Esophagus squamous epithelium (tissue), 5 donors: ENCODE data around the gene NOL4. TPM values are rescaled to one million over a fixed set of nuclear protein-coding genes. Genes with fewer than 3 reads are reported as not detected.
A peak's percentile ranks its signal among the peaks of the same experiment; 100 is the strongest.
"Not testable (repeated sequence)": the region's sequence is repeated elsewhere in the genome, so short reads cannot be mapped to it uniquely, and the experiment has no call there.

Experiments
- DNase-seq: peaks from one replicate; lab custom pipeline; 2025; lab: John Stamatoyannopoulos, UW
- H3K27ac ChIP-seq, 4 donors: fragments of 200-600 bp; sonication (generic); one replicate each; pipeline ENCODE4 v1.5.1; 2016 to 2019; ENCODE audit warnings: mild to moderate bottlenecking in 1 of 4
- H3K27me3 ChIP-seq, 4 donors: fragments of 200-600 bp; sonication (generic); 1 replicate in 3 of 4; 2 replicates in 1 of 4; pipeline versions ENCODE4 v1.5.1 to v1.6.0; 2017 to 2021; ENCODE audit warnings: antibody characterized with exemption in 1 of 4
- H3K36me3 ChIP-seq, 3 donors: fragments of 200-600 bp; sonication (generic); one replicate each; pipeline ENCODE4 v1.5.1; 2016 to 2019
- H3K4me1 ChIP-seq, 3 donors: fragments of 200-600 bp; sonication (generic); one replicate each; pipeline ENCODE4 v1.5.1; 2017 to 2019
- H3K4me3 ChIP-seq, 4 donors: fragments of 200-600 bp; sonication (generic); 1 replicate in 3 of 4; 2 replicates in 1 of 4; pipeline ENCODE4 v1.5.1; 2016 to 2019; ENCODE audit warnings: mild to moderate bottlenecking in 2 of 4, moderate library complexity in 1 of 4
- H3K9me3 ChIP-seq, 3 donors: fragments of 200-600 bp; sonication (generic); one replicate each; pipeline ENCODE4 v1.5.1; 2016 to 2019
- POLR2A ChIP-seq, 4 donors: fragments of 450-650 bp; IDR thresholded peaks; one replicate each; pipeline ENCODE4 v1.6.1; 2017; ENCODE audit warnings: antibody characterized with exemption in 4 of 4, mild to moderate bottlenecking in 4 of 4, moderate library complexity in 3 of 4
- WGBS, 2 donors: methylation state at CpG; one replicate each; pipeline ENCODE4 v1.1.5; 2018; 5-methylcytosine and 5-hydroxymethylcytosine counted together
- intact Hi-C: fragments of 100-400 bp; cut with DNase I; formaldehyde crosslinking; loops from one replicate; pipeline ENCODE4 v1.15.0; 2022
- total RNA-seq, 4 donors: library from RNA; depleted of rRNA; stranded (reverse); fragments of >200 nt; gene quantifications; one replicate each; pipeline ENCODE4 v1.1.0, GENCODE V29; 2016
- TF ChIP-seq, protein P1 (sequence below), 6 experiments: fragments of 450-650 bp in 4 of 6; fragments of 200-600 bp in 2 of 6; sonication (generic) in 2 of 6; IDR thresholded peaks; one replicate each; pipeline ENCODE4 v1.5.1; 2016 to 2019; ENCODE audit warnings: antibody characterized with exemption in 6 of 6, mild to moderate bottlenecking in 4 of 6, moderate library complexity in 4 of 6
- donor health status: DM: yes; HTN: yes; CAD: no.

NOL4 gene, protein sequence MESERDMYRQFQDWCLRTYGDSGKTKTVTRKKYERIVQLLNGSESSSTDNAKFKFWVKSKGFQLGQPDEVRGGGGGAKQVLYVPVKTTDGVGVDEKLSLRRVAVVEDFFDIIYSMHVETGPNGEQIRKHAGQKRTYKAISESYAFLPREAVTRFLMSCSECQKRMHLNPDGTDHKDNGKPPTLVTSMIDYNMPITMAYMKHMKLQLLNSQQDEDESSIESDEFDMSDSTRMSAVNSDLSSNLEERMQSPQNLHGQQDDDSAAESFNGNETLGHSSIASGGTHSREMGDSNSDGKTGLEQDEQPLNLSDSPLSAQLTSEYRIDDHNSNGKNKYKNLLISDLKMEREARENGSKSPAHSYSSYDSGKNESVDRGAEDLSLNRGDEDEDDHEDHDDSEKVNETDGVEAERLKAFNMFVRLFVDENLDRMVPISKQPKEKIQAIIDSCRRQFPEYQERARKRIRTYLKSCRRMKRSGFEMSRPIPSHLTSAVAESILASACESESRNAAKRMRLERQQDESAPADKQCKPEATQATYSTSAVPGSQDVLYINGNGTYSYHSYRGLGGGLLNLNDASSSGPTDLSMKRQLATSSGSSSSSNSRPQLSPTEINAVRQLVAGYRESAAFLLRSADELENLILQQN
- total RNA-seq = not detected

DNA sequence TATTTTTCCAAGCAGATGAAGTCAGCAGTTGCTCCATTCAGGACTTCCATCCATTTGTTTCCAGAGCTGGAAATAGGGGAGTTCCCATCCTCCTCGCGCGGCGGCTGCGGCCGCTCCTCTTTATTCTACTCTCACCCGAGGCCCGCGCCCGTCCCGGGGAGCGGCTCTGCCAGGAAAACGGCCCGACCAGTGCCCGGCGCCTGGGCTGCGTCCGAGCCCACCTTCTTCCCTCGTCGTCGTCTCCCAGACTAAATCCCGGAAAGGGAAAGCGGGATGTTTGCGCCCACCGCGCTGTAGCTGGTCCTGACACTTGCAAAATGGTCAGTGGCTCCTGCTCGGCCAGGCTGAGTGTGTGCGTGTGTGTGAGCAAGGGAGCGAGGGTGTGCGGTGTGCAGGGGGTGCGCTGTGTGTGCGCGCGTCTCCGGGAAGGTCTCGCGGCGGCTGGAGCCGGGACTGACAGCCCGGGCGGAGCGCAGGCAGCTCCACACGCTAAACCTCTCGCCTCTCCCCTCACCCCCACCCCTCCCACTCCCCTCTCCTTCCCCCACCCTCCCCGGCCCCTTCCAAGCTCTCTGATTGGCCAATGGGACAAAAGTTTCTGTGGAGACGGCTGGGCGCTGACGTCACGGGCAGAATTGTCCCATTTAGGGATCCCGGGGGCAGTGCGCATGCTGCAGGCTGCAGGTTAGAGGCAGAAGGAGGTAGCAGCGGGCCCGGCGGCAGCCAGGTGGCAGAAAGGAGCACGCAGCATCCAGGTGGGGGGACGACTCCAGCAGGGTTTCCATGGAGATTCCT, at the start of gene NOL4:
TSS of gene NOL4 (minus strand) at position 491 of the 795 bp plus-strand sequence. CDS start 1,660 bp downstream, outside the sequence.
- no peak for DNase-seq
- Histone ChIP-seq H3K36me3 (no peaks in the 10 kb centered on the region), H3K27ac (no peak within 1 kb of the TSS), H3K4me1 (peaks cover 14 to 36% (median 31%) of the 10 kb centered on the region in 3 donors), H3K9me3 (no peaks in the 10 kb centered on the region), H3K4me3 (peak within 1 kb of the TSS; percentile 11 to 63 (median 40)), H3K27me3 (peaks cover 5 to 89% (median 21%) of the 10 kb centered on the region in 4 donors)
- 4 to 6% methylated on average over 24 to 42 of the region's 56 CpGs for WGBS, 2 donors
- TF ChIP-seq, protein P1, sequence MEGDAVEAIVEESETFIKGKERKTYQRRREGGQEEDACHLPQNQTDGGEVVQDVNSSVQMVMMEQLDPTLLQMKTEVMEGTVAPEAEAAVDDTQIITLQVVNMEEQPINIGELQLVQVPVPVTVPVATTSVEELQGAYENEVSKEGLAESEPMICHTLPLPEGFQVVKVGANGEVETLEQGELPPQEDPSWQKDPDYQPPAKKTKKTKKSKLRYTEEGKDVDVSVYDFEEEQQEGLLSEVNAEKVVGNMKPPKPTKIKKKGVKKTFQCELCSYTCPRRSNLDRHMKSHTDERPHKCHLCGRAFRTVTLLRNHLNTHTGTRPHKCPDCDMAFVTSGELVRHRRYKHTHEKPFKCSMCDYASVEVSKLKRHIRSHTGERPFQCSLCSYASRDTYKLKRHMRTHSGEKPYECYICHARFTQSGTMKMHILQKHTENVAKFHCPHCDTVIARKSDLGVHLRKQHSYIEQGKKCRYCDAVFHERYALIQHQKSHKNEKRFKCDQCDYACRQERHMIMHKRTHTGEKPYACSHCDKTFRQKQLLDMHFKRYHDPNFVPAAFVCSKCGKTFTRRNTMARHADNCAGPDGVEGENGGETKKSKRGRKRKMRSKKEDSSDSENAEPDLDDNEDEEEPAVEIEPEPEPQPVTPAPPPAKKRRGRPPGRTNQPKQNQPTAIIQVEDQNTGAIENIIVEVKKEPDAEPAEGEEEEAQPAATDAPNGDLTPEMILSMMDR (IDR thresholded peaks at IDR 0.05) = no peak
- intact Hi-C loops = no loop called here

DNA sequence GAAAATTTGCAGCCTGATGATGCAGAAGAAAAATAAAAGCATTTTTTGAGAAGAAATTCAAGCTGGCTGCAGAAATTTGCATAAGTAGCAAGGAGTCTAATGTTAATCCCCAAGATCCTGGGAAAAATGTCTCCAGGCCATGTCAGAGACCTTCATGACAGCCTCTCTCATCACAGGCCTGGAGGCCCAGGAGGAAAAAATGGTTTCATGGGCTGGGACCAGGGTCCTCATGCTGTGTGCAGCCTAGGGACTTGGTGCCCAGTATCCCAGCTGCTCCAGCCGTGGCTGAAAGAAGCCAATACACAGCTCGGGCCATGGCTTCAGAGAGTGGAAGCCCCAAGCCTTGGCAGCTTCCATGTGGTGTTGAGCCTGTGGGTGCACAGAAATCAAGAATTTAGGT, 41.3 kb upstream of the NOL4 start:
- H3K27me3 ChIP-seq, H3K4me3 ChIP-seq, intact Hi-C loops, H3K9me3 ChIP-seq, H3K27ac ChIP-seq, DNase-seq, H3K4me1 ChIP-seq, H3K36me3 ChIP-seq: not testable (repeated sequence)
- WGBS, 2 donors = 90% methylated on average over 2 of the region's 2 CpGs; no CpG with 5 or more reads in 1 of the 2 donors

DNA sequence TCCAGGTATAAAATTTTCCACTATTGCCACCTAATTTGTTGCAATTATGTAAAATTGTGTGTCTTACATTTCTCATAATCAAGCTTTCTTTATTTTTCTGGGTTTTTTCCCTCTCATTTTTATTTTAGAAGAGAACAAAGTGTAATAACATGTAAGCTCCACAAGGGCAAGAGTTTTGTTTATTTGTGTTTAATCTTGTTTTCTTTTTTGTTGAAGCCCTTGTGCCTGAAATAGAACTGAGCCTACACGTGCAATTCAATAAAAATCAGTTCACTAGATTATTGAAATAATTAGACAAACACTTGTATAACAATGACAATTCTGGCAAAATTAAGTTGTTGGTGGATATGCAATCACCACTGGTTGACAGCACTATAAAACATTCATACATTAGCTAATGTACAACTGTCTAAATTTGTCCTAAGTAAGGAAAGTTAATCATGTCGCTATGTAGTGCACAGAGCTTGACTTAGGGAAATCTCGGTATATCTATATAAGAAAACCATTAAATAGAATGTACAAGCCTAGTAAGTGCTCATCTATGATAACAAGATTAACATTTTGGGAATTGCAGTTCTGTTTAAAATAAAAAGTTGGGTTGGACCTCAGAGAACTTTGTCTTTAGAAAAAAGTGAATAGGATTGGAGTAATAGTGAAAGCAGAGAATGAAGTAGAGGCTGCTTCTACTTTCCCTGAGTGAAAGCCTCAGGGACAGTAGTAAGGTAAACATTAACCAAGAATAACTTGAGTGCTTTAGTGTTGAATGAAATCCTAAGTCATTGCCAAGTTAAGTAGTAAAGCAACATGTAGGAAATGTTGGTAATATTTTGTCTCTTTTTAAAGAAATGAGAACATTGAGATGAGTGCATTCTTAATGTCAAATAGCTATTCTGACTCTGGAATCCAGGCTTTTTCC, 37.4 kb upstream of the NOL4 start:
- DNase-seq = no peak
- TF ChIP-seq POLR2A (IDR thresholded peaks at IDR 0.05) = no peak
- TF ChIP-seq, protein P1 (IDR thresholded peaks at IDR 0.05) = no peak
- intact Hi-C loops = no loop called here
- no peaks in the 10 kb centered on the region for H3K4me1 ChIP-seq
- H3K27me3 ChIP-seq = no peaks in the 10 kb centered on the region
- no peak overlapping the region for H3K27ac ChIP-seq
- H3K4me3 ChIP-seq = no peak overlapping the region
- H3K36me3 ChIP-seq = no peaks in the 10 kb centered on the region
- peaks cover 0 to 7% (median 3%) of the 10 kb centered on the region in 3 donors for H3K9me3 ChIP-seq
- 53 to 70% methylated on average over 3 of the region's 3 CpGs for WGBS, 2 donors

DNA sequence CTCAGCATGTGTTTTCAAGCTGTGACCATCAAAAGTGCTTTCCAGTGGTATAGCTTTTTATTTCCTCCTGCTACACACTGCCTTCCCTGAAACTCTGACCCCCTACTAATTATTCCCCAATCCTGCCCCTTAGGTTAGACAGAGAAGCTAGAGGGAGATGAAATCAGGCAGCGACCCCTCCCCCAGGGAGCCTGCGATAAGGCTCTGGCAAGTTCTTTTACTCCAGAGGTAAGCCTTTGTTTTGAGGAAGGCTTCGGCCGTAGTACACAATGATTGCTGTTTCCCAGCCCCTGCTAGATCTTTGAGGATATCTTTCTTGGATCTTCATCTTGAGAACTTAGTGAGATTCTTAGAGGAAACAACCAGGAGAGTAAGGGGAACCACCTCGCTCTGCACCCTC, 33.5 kb upstream of the NOL4 start:
- no peaks in the 10 kb centered on the region for H3K36me3 ChIP-seq
- no peaks in the 10 kb centered on the region for H3K9me3 ChIP-seq
- no peak for TF ChIP-seq POLR2A (IDR thresholded peaks at IDR 0.05)
- TF ChIP-seq, protein P1 (IDR thresholded peaks at IDR 0.05) = no peak
- intact Hi-C loops = no loop called here
- DNase-seq = no peak
- no peaks in the 10 kb centered on the region for H3K27me3 ChIP-seq
- H3K27ac ChIP-seq = no peak overlapping the region
- H3K4me3 ChIP-seq = no peak overlapping the region
- H3K4me1 ChIP-seq = no peaks in the 10 kb centered on the region
- WGBS, 2 donors = 34 to 46% methylated on average over 5 of the region's 5 CpGs

DNA sequence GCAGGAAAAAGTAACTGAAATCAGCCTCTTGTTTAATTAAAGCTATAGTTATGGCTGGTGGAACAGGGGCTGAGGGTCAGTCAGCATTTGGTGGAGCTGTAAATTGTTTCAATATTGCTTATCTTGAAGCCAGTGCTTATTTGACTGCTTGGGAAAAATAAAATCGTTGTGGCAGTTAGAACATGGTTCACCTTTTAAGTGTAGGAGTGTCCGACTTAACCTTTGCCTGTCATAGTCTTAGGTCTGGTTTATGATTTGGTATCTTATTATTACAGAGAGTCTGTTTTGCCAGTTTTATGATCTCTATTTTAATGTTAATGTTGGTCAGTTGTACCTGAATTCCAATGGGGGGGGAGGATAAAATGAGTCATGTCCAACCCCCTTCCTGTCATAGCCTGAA, 27.2 kb upstream of the NOL4 start:
- H3K27me3 ChIP-seq = no peaks in the 10 kb centered on the region
- 71 to 73% methylated on average over 2 of the region's 2 CpGs for WGBS, 2 donors
- H3K4me3 ChIP-seq = no peak overlapping the region
- intact Hi-C loops = no loop called here
- H3K9me3 ChIP-seq = peaks cover 0 to 10% (median 0%) of the 10 kb centered on the region in 3 donors
- no peak for DNase-seq
- no peak overlapping the region for H3K27ac ChIP-seq
- H3K4me1 ChIP-seq = no peaks in the 10 kb centered on the region
- TF ChIP-seq, protein P1 (IDR thresholded peaks at IDR 0.05) = no peak
- no peak for TF ChIP-seq POLR2A (IDR thresholded peaks at IDR 0.05)
- no peaks in the 10 kb centered on the region for H3K36me3 ChIP-seq
